HK-2 (cell line): ENCODE results near the gene ZNF318.
"Not testable (repeated sequence)": the region's sequence is repeated elsewhere in the genome, so short reads cannot be mapped to it uniquely, and the experiment has no call there.

Experiments used
- DNase-seq: peaks from one replicate; pipeline ENCODE4 v3.0.0-alpha.2; 2018; ENCODE audit not compliant: unreplicated experiment

ZNF318 gene

GRCh38 chr6:43335469-43335868 lies 34.0 kb downstream of the ZNF318 start:
- DNase-seq = no peak

GRCh38 chr6:43334466-43335095 lies 34.9 kb downstream of the ZNF318 start:
- no peak for DNase-seq

DNA sequence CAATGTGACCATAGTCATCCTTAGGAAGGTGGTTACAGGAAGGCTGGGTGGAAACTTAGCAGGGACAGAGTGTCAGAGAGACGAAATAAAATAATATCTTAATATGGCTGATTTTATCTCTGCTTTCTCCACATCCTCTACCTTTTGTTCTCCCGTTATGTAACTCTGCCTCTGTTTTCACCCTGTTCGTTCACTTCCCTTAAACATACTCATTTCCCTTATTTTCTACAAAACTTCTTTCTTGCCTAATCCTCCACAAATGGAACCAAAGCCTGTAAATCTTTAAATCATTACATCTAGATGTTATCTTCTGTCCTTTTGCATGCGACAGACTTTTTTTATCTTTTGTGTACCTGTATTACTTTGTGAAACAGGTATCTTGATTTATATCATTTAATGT lies 37.6 kb downstream of the ZNF318 start:
- DNase-seq = no peak

GRCh38 chr6:43331470-43331869 lies 38.0 kb downstream of the ZNF318 start:
- DNase-seq = no peak

GRCh38 chr6:43328528-43328927 lies 40.9 kb downstream of the ZNF318 start:
- DNase-seq = peak; percentile 11

DNA sequence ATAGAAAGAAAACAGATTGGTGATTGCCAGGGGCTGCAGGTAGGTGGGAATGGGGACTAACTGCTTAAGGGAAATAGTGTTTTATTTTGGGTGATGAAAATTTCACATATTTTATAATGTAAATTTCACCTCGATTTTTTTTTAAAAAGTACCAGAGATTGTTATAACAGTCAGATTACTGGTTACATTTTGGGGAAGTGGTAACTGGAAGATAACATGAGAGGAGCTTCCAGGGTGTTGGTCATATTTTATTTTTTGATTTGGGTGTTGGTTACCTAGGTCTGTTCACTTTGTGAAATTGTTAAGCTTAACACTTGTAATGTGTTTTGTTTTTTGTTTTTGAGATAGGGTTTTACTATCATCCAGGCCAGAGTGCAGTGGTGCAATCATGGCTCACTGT lies 43.6 kb downstream of the ZNF318 start:
- no peak for DNase-seq

- DNase-seq = no peak
These were observed 51.4 kb downstream of the ZNF318 start for GRCh38 chr6:43318011-43318410.

DNA sequence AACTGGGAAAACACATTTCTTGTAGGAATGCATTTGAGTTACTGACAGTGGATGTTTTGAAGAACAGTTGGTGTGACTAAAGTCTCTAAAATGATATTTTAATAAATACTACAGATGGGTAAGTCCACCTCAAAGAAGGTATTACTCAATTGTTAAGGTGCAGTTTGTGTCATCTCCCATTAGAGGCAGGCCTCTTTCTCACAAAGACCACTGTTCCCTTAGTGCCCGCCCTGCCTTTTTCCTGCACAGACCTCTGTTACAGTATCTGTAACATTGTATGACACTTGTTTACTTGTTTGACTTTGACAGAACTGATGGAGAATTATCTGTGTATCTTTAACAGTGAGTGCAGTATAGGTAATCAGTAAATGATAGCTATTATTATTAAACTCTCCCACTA lies 55.6 kb downstream of the ZNF318 start:
- no peak for DNase-seq

- DNase-seq = no peak
These were observed 57.8 kb downstream of the ZNF318 start for GRCh38 chr6:43311666-43312065.

DNA sequence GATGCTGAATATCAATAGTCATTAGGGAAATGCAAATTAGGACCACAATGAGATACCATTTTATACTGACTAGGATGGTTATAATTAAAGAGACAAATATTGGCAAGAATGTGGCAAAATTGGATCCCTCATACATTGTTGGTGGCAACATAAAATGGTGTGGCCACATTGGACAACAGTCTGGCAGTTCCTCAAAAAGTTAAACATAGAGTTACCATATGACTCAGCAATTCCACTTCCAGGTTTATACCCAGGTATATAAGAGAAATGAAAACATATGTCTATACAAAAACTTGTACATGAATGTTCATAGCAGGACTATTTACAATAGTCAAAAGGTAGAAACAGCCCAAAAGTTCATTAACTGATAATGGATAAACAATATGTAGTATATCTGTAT lies 58.8 kb downstream of the ZNF318 start:
- no peak for DNase-seq

GRCh38 chr6:43310134-43310533 lies 59.3 kb downstream of the ZNF318 start:
- no peak for DNase-seq

- no peak for DNase-seq
These were observed 60.4 kb downstream of the ZNF318 start for GRCh38 chr6:43308990-43309477.

DNA sequence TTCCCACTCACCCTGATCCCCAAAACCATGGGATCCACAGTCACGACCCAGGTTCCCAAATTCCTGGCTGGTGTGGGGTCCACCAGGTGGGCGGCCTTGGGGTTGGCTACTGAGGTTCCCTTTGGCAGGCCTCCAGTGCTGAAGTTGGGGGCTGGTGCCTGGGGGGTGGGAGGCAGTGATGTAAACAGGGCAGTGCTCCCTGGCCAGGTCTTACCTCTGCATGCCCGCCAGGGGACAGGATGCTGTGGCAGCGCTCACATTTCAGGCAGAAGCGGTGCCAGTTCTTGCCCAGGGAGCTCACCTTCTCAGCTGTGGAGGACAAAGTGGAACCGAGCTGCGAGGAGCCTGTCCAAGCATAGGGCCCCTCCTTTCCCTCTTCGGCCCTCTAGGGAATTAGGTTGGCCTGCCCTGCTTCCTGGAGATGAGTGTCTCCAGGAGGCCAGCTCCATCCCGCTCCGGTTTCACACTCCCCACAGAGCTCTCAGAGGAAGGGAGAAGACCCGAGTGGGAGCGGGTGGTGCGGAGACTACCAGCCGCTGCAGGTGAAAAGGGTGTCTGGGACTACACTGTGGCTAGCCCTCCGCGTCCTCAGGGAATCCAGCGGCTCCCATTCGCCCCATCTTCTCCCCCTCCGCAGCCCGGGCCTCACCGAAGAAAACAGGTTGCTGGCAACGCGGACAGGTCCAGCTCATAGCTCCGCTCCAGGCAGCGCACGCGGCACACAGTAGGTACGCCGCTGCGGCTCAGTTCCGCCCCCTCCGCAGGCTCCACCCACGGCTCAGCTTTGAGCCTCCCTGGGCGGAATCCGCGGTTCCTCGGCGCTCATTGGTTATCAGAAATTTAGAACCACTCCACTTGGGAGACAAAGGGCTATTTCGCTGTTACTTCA lies 61.1 kb downstream of the ZNF318 start, which contains the start of gene CRIP3:
Gene CRIP3 (minus strand): TSS at position 726 of the 889 bp plus-strand sequence. CDS start 34 bp downstream, at position 692.
- no peak for DNase-seq

DNA sequence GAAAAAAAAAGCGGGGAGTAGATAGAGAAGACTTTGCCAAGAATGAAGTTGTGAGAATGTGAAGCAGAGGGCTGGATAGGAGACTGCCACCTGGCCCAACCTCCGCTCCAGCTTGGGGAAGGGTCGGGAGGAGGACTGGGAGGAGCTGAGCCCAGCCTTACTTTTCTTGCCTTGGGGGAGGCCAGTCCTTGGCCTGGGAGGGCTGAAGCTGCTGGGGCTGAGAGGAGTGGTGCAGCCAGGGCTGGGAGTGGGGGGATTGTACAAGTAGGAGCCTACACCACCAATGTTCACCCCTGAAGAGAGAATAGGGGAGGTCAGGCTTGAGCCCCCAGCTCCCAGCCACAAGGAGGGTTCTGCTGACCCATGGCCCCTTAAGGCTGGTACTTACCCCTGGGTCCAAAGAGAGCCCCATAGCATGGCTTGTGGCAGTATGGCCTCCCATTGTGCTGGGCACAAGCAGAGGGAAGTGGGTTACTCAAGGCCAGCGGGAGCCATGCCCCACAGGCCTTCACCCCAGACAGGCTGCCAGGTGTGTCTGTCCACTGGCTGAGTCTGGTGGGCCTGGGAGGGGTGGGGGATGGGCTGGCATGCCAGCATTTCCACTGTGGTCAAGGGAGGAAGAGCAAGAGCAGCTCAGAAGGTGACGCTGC lies 61.9 kb downstream of the ZNF318 start:
- DNase-seq = no peak

DNA sequence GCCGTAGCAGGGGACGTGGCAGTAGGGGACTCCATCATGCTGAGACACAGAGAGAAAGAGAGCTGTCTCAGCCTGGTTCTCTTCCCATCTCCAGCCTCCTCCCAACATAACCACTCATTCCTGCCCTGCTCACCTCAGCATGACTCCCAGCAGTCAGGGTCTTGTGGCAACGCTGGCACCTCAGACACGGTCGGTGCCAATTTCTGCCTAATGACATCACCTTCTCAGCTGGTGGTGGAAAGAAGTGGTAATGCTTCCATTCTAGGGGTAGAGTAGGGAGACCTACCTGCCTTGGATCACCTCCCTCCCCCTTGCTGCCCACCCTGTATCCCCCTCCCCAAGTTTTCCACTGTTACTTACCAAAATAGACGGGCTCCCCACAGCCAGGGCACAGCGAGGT lies 63.4 kb downstream of the ZNF318 start:
- DNase-seq = no peak

DNA sequence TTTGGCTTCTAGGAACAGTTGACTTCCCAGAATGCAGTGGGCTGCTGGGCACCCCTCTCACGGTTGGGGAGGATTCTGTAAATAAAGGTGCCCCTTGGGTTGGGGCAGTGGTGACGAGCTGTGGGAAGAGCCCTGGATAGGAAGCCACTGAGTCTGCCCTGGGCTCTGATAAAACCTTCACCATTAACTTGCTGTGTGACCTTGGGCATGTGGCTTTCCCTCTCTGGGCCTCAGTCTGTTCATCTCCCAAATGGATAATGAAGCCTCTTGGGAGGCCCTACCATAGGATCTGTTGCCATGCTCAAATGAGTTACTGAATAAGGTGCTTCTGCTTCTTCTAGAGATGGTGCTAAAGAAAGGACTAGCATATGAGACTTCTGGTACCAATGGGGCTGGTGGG lies 64.6 kb downstream of the ZNF318 start:
- DNase-seq = no peak

DNA sequence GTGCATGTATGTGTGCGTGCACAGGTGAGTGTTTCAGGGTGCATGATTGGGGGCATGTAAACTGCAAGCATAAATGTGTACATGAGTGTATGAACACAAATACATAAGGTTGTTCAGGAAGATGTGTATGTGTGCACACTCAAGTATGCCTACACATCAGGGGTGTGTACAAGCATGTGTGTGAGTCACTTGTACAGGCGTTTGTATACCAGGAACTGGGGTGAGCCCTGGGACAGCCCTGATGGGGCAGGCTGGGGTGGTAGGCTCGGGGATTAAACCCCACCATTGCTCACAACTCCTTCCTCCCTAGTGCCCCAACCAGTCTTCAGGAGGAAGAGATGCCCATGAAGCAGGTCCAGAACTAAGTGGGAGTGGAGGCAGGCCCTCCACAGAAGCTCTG lies 65.1 kb downstream of the ZNF318 start:
- DNase-seq = no peak

- DNase-seq = no peak
These were observed 65.6 kb downstream of the ZNF318 start for GRCh38 chr6:43303751-43304331.

- not testable (repeated sequence) for DNase-seq
These were observed 66.4 kb downstream of the ZNF318 start for GRCh38 chr6:43303006-43303405.

DNA sequence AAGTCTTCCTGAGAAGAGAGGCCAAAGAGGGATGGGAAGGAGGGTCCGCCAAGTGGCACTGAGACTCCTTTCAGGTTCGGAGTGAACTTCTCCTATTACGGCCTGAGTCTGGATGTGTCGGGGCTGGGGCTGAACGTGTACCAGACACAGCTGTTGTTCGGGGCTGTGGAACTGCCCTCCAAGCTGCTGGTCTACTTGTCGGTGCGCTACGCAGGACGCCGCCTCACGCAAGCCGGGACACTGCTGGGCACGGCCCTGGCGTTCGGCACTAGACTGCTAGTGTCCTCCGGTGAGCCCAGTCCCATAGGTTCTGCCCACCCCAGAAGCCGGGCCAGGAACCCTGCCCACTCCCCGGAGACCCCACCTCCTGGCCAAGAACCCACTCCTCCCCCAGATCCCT lies 67.3 kb downstream of the ZNF318 start:
- DNase-seq = no peak

DNA sequence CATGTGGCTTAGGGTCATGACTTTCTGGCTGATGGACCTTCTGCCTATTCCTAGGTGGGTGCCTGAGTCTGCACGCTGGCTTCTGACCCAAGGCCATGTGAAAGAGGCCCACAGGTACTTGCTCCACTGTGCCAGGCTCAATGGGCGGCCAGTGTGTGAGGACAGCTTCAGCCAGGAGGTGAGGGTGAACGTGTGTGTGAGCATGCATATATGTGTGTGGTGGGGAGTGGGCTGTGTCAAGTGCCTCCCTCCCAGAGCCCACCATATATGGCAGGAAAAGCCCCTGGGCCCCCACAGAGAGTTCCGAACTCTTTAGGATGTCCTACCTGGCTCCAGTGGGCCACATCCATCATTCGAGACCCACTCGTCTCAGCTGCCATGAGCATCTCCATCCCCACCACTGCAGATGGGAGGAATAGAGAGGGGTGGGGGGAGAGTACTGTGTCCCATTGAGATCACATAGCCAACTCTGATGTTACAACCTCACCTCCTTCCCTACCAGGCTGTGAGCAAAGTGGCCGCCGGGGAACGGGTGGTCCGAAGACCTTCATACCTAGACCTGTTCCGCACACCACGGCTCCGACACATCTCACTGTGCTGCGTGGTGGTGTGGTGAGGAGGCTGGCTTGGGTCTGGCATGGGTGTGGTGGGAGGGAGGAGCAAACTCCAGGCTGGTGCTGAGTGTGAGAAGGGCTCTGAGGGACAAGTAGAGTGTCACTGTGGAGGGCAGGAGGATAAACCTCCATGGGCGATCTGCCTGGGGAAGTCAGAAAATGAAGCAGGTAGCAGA lies 68.2 kb downstream of the ZNF318 start:
- DNase-seq = no peak
